Hepatocyte (in vitro differentiated cells): ENCODE measurements around the gene HS6ST1.

Source experiments
- CTCF ChIP-seq: fragments of 200-600 bp; sonication (generic); IDR thresholded peaks from 2 replicates; pipeline ENCODE4 v1.5.1; 2016; ENCODE audit warnings: antibody characterized with exemption, mild to moderate bottlenecking; ENCODE audit not compliant: poor library complexity
- EZH2phosphoT487 ChIP-seq: fragments of 200-600 bp; sonication (generic); IDR thresholded peaks from one replicate; pipeline ENCODE4 v1.6.1; 2018; ENCODE audit warnings: antibody characterized with exemption, mild to moderate bottlenecking, low read depth, moderate library complexity; ENCODE audit not compliant: unreplicated experiment, severe bottlenecking

GRCh38 chr2:128250229-128251025, 68.2 kb downstream of the HS6ST1 start:
- TF ChIP-seq EZH2phosphoT487 (no peak), CTCF (no peak)
